Activated CD8-positive, alpha-beta memory T cell treated with anti-CD3 and anti-CD28 coated beads for 48 hours (primary cell): ENCODE results near the gene FTH1.
"Not testable (repeated sequence)": the region's sequence is repeated elsewhere in the genome, so short reads cannot be mapped to it uniquely, and the experiment has no call there.

Source experiments
- DNase-seq, 3 experiments: peaks; one replicate each; pipeline ENCODE4 v3.0.0-alpha.2; 2020; ENCODE audit warnings: low read depth in 2 of 3, low spot score in 2 of 3

Gene FTH1

DNA sequence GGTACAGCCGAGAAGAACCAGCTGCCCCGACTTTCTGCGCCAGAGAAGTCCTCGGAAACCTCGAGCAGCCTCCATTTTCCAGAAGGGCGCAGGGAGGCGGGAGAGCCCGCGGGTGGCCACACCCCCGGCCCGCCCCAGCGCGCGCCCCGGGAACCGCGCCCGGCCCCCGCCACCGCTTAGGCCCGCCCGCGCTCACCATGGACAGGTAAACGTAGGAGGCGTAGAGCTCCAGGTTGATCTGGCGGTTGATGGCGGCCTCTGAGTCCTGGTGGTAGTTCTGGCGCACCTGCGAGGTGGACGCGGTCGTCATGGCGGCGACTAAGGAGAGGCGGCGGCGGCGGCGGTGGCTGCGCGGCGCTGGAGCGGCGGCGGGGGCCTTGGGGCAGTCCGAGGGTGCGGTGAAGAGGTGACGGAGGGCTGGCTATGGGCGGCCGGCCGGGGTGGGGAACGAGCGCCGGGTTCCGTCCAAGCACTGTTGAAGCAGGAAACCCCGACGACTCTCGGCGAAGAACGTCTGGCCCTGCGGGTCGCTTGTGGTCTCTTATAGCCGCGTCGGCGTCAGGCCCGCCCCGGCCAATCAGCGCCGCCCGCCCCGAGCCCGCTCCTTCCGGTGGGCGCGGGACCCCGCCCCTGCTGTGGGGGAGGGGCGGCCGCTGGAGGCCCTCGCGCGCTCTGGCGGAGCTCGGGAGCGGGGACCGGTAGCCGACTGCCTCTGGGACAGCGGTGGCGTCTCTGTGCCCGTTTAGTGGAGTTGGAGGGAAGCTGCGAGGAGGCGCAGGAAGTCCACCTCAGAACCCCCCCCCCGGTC is at the start of gene FTH1:
Gene FTH1, minus strand, starts transcription at position 519 of the 808 bp plus-strand sequence. Its CDS starts 209 bp downstream, at position 310.
- DNase-seq = peak; percentile 71 to 82 (median 75)

GRCh38 chr11:62015615-62016014 is 48.2 kb upstream of the FTH1 start:
- no peak for DNase-seq

DNA sequence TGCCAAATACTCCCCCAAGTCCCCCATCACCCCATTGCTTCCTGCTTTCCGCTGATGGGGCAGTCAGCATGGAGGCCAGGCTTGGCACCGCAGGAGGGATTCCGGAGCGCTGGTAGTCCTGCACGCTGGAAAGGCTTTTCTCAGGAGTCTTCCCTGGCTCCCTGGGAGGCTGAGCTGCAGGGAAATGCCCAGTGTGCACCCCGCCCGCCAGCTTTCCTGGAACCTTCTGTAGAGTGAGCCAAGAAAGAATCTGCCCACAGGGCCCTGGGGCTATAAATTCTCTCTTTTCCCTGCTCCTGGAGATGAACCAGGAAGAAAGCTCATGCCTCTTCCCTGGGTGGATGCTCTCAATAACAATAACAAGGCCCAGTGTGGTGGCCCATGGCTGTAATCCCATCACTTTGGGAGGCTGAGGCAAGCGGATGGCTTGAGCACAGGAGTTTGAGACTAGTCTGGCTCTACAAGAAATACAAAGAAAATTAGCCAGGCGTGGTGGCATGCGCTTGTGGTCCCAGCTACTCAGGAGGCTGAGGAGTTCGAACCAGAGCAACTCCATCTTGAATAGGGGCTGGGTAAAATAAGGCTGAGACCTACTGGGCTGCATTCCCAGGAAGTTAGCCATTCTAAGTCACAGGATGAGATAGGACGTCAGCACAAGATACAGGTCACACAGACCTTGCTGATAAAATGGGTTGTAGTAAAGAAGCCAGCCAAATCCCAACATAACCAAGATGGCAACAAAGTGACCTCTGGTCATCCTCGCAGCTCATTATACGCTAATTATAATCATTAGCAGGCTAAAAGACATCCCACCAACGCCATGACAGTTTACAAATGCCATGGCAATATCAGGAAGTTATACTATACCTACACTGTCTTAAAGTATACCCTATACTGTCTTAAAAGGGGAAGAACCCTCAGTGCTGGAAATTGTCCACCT is 46.4 kb upstream of the FTH1 start:
- DNase-seq = no peak

DNA sequence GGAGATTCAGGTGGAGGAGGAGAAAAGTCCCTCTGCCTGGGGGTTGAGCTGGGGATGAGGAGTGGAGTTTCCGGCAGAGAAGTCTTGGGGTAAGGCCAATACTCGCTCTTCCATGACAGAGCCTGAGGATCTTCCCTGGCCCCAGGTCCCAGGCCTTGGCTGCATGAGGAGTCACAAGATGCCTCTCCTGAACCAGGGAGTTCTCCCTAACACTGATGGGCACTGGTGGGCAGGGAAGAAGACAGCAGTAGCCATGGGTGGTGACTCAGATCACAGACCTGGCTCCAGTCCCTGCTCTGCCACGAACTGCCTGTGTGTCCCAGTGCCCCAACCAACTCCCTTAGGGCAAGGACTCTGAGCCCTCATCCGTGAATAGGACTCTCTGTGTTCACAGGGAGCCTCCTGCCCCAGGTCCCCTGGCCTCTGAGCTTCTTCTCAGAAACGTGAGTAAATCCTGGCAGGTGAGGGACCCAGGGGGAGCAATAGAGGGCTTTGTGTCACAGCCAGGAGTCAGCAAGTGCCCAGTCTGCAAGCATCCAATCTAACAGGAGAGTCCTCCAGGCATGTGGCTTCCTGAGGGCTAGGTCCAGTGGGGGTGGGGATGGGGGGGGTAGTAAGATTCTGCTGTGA is 45.5 kb upstream of the FTH1 start:
- DNase-seq = no peak

DNA sequence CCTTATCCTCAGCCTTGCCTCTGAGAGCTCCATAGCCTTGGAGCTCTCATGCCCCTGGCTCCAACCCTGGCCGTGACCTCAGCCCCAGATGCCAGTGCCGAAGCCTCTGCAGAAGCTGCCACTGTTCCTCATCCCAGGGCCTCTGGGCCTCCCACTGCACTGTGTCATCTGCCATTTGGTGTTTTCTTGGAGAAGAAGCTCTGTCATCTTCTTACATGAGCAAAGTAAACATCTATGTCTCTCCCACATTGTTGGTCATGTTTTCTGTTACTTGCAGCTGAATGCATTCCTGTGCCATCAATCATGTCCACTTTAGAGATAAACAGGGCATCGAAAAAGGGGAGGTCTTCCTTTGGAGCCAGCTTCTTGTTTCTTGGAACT is 45.0 kb upstream of the FTH1 start:
- no peak for DNase-seq

GRCh38 chr11:62011881-62012280 is 44.4 kb upstream of the FTH1 start:
- DNase-seq = no peak

- DNase-seq = no peak
These were observed 43.6 kb upstream of the FTH1 start for GRCh38 chr11:62010935-62011528.

- no peak for DNase-seq
These were observed 40.8 kb upstream of the FTH1 start for GRCh38 chr11:62008193-62008592.

DNA sequence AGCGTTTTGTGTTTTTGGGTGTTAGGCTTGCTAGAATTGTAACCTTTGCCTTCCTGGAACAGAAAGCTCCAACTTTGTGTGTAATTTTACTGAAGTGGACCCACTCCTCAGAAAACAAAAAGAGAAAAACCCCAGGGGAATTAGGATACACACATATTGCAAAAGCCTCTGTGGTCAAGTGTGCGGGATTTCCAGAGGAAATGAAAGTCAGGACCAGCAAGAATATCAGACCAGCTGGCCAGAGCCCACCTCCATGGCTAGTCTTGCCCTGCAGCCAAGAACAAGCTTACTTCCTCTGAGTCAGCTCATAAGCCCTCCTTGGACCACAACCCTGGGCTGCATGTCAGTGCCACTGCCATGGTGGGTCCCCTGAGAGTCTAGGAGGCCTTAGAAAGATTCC is 37.0 kb upstream of the FTH1 start:
- DNase-seq = no peak

- not testable (repeated sequence) for DNase-seq
These were observed 34.8 kb upstream of the FTH1 start for GRCh38 chr11:62002283-62002682.

DNA sequence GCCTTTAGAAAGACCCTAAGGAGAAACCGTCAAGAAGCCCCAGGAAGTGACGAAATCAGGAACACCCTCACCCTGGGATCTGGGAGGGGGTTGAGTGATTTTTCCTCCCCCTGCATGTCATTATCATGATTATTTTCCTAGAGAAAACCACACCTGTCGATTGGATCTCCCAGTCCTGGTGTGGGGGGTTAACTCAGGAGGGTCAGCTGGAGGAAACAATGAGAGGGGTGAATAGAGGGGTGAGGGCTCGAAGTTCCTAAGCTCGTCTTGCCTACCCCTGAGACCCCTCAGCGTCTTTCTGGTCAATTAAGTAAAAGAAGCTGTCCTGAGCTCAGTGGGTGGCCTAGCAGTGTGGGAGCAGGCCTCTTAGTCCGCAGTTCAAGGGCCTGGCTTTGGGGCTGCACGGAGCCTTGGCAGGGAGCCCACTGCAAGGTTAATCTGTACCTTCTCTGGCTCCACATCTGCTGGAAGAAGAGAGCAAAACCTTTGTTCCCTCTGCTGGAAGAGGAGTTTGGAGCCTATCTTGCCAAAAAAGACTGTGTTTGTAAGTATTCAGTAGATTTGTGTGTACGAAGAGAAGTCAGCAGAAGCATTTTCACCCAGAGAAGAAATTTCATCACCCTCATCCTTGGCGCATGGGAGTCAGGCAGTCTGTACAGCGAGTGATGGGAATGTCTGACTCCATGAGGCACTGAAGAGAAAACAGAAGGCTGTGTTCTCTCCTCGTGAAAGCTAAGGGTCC is 34.2 kb upstream of the FTH1 start:
- no peak for DNase-seq

- DNase-seq = no peak
These were observed 33.4 kb upstream of the FTH1 start for GRCh38 chr11:62000539-62001446.

DNA sequence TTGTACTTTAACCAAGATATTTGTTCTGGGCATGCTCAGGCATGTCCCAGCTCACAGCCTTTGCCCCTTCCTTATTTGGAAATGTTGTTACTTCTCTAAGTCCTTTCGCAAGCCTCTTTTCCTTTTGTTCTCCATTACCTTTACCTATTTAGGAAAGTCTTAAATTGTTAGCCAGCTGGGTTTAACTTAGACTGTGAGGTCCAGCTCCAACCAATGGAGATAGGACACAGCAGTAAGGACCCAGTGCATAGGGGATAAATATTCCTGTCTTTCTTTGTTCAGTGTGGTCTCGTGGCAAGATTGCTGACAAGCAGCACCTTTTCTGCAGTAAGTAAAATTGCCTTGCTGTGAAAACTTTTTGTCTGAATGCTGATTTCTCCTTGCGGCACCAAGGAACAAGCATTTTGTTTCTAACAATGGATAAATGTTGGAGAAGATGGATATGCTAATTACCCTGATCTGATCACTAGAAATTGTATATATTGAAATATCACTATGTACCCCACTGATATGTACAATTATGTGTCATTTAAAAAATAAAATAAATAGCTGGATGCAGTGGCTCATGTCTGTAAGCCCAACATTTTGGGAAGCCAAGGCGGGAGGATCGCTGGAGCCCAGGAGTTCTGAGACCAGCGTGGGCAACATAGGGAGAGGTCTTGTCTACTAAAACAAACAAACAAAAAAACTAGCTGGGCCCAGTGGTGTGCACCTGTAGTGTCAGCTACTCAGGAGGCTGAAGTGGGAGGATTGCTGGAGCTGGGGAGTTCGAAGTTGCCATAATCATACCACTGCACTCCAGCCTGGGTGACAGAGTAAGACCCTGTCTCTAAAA is 31.9 kb upstream of the FTH1 start:
- DNase-seq = no peak

DNA sequence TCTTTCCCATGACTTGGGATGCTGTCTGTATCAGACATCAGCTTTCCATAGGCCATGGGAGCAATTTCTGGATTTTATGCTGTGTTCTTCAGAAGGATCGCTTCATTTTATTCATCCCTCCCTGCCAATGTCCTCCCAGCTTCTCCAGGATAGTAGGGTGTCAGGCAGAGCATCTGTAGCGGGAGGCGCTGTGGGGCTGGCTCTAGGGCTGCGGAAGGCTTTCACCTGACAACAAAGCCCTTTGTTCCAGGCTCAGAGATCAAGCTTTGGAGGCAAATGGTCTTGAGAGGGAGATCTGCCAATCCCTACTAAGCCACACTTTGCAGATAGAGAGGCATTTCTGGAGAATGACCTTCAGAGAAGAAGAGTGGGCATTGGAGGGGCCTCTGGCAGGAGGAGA is 29.5 kb upstream of the FTH1 start:
- no peak for DNase-seq

- no peak for DNase-seq
These were observed 27.5 kb upstream of the FTH1 start for GRCh38 chr11:61994981-61995380.

DNA sequence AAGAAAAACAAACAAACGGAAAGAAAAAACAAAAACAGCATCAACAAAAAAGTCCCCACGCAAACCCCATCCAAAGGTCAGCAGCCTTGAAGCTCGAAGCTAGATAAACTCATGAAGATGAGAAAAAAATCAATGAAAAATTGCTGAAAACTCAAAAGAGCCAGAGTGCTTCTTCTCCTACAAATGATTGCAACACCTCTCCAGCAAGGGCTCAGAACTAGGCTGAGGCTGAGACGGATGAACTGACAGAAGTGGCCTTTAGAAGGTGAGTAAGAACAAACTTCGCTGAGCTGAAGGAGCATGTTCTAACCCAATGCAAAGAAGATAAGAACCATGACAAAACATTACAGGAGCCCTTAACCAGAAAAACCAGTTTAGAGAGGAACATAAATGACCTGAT is 18.4 kb upstream of the FTH1 start:
- no peak for DNase-seq

- DNase-seq = no peak
These were observed 16.0 kb upstream of the FTH1 start for GRCh38 chr11:61983419-61983818.

GRCh38 chr11:61980783-61981541 is 13.5 kb upstream of the FTH1 start:
- no peak for DNase-seq
